Panc1 (cell line): ENCODE measurements around the gene CFAP251. TPM values are rescaled to one million over a fixed set of nuclear protein-coding genes. Genes with fewer than 3 reads are reported as not detected.

Experiments
- ATAC-seq: fragments of 200-7000 bp; cut with Tn5 transposase; 2 replicates; pipeline ENCODE4 v1.9.1; 2020; ENCODE audit warnings: mild to moderate bottlenecking, moderate library complexity
- BruUV-seq: library from RNA; stranded (reverse); fragments of 400-500 nt; replicated peaks from 2 replicates; lab custom pipeline; 2021; lab: Mats Ljungman, UMichigan
- CTCF ChIA-PET: fragments of 300-600 bp; sonication (Branson Sonifier 250); formaldehyde crosslinking; loops from one replicate; lab custom pipeline; 2022; ENCODE audit warnings: antibody characterized with exemption; lab: Charles Lee
- POLR2A ChIA-PET: fragments of 300-600 bp; sonication (Branson Sonifier 250); formaldehyde crosslinking; loops from one replicate; lab custom pipeline; 2022; ENCODE audit warnings: antibody characterized with exemption; lab: Charles Lee
- DNase-seq: peaks from one replicate; pipeline ENCODE4 v3.0.0-alpha.2; 2010; ENCODE audit warnings: low read depth, low spot score
- H3K27ac ChIP-seq: 2 replicates; pipeline ENCODE4 v1.5.1; 2011; ENCODE audit warnings: mild to moderate bottlenecking, low read length, inconsistent platforms
- H3K27me3 ChIP-seq: fragments of 200-500 bp; sonication (Bioruptor generic); 2 replicates; pipeline ENCODE4 v1.6.0; 2014; ENCODE audit warnings: low read length, inconsistent platforms; ENCODE audit not compliant: control insufficient read depth, insufficient read depth
- H3K36me3 ChIP-seq: fragments of 200-500 bp; sonication (Bioruptor generic); 2 replicates; pipeline ENCODE4 v1.5.1; 2014; ENCODE audit warnings: inconsistent platforms, mild to moderate bottlenecking, low read length, moderate library complexity; ENCODE audit not compliant: control insufficient read depth, insufficient read depth
- H3K4me1 ChIP-seq: 2 replicates; pipeline ENCODE4 v1.5.1; 2011; ENCODE audit warnings: inconsistent platforms, mild to moderate bottlenecking, low read length, moderate library complexity; ENCODE audit not compliant: control insufficient read depth, insufficient read depth
- H3K4me3 ChIP-seq, 2 experiments: 2 replicates each; pipeline ENCODE4 v1.5.1; 2011 to 2012; ENCODE audit warnings: low read depth in 2 of 2, low read length in 2 of 2, mild to moderate bottlenecking in 2 of 2, inconsistent platforms in 1 of 2, moderate library complexity in 1 of 2
- H3K9me3 ChIP-seq: fragments of 200-500 bp; sonication (Bioruptor generic); 2 replicates; pipeline ENCODE4 v1.5.1; 2014; ENCODE audit warnings: low read depth, mild to moderate bottlenecking, inconsistent platforms, low read length, moderate library complexity; ENCODE audit not compliant: control insufficient read depth, insufficient read depth
- POLR2AphosphoS5 ChIP-seq: IDR thresholded peaks from 2 replicates; pipeline ENCODE4 v1.6.1; 2012; ENCODE audit warnings: mild to moderate bottlenecking, low read depth, low read length, moderate library complexity
- SIN3A ChIP-seq: IDR thresholded peaks from 2 replicates; pipeline ENCODE4 v1.6.1; 2012; ENCODE audit warnings: low read depth, mild to moderate bottlenecking, low read length, moderate library complexity, borderline replicate concordance; ENCODE audit not compliant: insufficient read depth
- TCF7L2 ChIP-seq: IDR thresholded peaks from 2 replicates; pipeline ENCODE4 v1.6.1; 2011; ENCODE audit warnings: mild to moderate bottlenecking, low read depth, low read length, inconsistent platforms
- in situ Hi-C: cut with HindIII; loops from 2 replicates; pipeline ENCODE4 v1.10.0; 2016; ENCODE audit warnings: low sequenced_read_pairs, low pct_unique_long_range_greater_than_20kb
- intact Hi-C: fragments of 100-400 bp; cut with micrococcal nuclease; formaldehyde crosslinking; loops from one replicate; pipeline ENCODE4 v1.10.0; 2022; ENCODE audit not compliant: unreplicated experiment
- total RNA-seq: library from RNA; stranded (reverse); gene quantifications from one replicate; pipeline ENCODE4 v1.2.1, GENCODE V29; 2021; ENCODE audit not compliant: unreplicated experiment
- TF ChIP-seq, protein P1 (sequence below): fragments of 450-650 bp; IDR thresholded peaks from 2 replicates; pipeline ENCODE4 v1.5.1; 2017; ENCODE audit warnings: mild to moderate bottlenecking
- TF ChIP-seq, protein P2 (sequence below), 2 experiments: IDR thresholded peaks; 2 replicates each; pipeline ENCODE4 v1.6.1; 2011 to 2012; ENCODE audit warnings: low read depth in 2 of 2, control low read depth in 1 of 2, low read length in 1 of 2, mild to moderate bottlenecking in 1 of 2, moderate library complexity in 1 of 2; ENCODE audit not compliant: insufficient read depth in 1 of 2

The CFAP251 gene
- total RNA-seq, 1 experiment from 2014 or later, result 4.2 TPM

DNA sequence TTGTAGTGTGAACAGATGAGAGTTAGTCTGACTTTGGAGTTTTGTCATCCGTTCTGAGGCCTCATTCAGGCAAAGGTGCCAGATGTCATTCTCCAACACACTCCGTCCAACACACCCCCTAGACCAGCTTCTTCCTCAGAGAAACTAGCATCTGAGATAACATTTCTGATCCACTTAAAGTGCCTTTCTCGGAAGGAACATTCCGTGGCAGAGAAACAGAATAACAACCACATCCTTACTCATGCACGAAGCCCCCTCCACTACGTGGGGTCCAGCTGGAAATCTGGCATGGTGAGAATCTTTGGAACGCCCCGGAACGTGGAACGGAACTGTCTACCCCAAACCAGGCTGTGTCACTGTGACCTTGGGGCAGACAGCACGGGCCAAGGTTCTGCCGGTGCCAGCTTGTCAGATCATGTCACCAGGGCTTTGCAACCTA, 86.3 kb downstream of the CFAP251 start:
- intact Hi-C loops (no loop called here), in situ Hi-C loops (no loop called here)
- no peak for DNase-seq
- ATAC-seq, result no peak
- Histone ChIP-seq H3K27me3 (no peaks in the 10 kb centered on the region), H3K4me1 (no peaks in the 10 kb centered on the region), H3K27ac (no peak overlapping the region), H3K4me3 (no peak overlapping the region), H3K9me3 (no peaks in the 10 kb centered on the region), H3K36me3 (no peaks in the 10 kb centered on the region)
- no TSS peak for BruUV-seq
- CTCF ChIA-PET, result no interaction called here
- TF ChIP-seq, protein P1, sequence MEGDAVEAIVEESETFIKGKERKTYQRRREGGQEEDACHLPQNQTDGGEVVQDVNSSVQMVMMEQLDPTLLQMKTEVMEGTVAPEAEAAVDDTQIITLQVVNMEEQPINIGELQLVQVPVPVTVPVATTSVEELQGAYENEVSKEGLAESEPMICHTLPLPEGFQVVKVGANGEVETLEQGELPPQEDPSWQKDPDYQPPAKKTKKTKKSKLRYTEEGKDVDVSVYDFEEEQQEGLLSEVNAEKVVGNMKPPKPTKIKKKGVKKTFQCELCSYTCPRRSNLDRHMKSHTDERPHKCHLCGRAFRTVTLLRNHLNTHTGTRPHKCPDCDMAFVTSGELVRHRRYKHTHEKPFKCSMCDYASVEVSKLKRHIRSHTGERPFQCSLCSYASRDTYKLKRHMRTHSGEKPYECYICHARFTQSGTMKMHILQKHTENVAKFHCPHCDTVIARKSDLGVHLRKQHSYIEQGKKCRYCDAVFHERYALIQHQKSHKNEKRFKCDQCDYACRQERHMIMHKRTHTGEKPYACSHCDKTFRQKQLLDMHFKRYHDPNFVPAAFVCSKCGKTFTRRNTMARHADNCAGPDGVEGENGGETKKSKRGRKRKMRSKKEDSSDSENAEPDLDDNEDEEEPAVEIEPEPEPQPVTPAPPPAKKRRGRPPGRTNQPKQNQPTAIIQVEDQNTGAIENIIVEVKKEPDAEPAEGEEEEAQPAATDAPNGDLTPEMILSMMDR, result no peak
- TF ChIP-seq, protein P2, sequence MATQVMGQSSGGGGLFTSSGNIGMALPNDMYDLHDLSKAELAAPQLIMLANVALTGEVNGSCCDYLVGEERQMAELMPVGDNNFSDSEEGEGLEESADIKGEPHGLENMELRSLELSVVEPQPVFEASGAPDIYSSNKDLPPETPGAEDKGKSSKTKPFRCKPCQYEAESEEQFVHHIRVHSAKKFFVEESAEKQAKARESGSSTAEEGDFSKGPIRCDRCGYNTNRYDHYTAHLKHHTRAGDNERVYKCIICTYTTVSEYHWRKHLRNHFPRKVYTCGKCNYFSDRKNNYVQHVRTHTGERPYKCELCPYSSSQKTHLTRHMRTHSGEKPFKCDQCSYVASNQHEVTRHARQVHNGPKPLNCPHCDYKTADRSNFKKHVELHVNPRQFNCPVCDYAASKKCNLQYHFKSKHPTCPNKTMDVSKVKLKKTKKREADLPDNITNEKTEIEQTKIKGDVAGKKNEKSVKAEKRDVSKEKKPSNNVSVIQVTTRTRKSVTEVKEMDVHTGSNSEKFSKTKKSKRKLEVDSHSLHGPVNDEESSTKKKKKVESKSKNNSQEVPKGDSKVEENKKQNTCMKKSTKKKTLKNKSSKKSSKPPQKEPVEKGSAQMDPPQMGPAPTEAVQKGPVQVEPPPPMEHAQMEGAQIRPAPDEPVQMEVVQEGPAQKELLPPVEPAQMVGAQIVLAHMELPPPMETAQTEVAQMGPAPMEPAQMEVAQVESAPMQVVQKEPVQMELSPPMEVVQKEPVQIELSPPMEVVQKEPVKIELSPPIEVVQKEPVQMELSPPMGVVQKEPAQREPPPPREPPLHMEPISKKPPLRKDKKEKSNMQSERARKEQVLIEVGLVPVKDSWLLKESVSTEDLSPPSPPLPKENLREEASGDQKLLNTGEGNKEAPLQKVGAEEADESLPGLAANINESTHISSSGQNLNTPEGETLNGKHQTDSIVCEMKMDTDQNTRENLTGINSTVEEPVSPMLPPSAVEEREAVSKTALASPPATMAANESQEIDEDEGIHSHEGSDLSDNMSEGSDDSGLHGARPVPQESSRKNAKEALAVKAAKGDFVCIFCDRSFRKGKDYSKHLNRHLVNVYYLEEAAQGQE (IDR thresholded peaks at IDR 0.05; ENCODE audit: insufficient read depth in 1 of 2, low read depth in 2 of 2, low read length in 1 of 2), result no peak
- no peak for TF ChIP-seq POLR2AphosphoS5
- TF ChIP-seq TCF7L2, result no peak
- TF ChIP-seq SIN3A, result no peak
- POLR2A ChIA-PET, result no interaction called here

DNA sequence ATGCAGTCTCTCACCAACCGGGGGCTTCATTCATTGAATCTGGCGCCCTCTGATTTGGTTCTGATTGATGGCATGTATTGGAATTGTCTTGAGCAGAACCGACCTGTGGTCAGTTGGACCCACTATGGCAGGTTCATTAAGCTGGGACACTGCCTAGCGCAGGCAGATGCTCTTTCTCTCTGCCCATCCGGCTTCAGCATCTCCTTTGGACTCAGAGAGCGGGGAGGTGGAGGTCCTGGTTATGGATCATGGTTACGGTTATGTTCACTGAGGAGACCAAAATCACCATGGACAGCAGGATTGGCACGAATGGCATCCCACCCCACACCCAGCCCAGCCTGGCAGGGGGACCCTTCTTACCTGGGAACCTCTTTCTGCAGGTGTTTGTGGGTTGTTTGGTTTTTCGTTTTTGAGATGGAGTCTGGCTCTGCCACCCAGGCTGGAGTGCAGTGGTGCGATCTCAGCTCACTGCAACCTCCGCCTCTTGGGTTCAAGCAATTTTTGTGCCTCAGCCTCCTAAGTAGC, 86.9 kb downstream of the CFAP251 start:
- DNase-seq (no peak), ATAC-seq (no peak)
- BruUV-seq, result no TSS peak
- Histone ChIP-seq H3K36me3 (no peaks in the 10 kb centered on the region), H3K27ac (no peak overlapping the region), H3K4me1 (no peaks in the 10 kb centered on the region), H3K4me3 (no peak overlapping the region), H3K27me3 (no peaks in the 10 kb centered on the region), H3K9me3 (no peaks in the 10 kb centered on the region)
- CTCF ChIA-PET, result no interaction called here
- TF ChIP-seq SIN3A, result no peak
- no peak for TF ChIP-seq TCF7L2
- no peak for TF ChIP-seq POLR2AphosphoS5
- TF ChIP-seq, protein P2 (IDR thresholded peaks at IDR 0.05; ENCODE audit: insufficient read depth in 1 of 2, low read depth in 2 of 2, low read length in 1 of 2), result no peak
- TF ChIP-seq, protein P1, result no peak
- in situ Hi-C loops, result no loop called here
- POLR2A ChIA-PET, result no interaction called here
- intact Hi-C loops, result no loop called here
